IPS-18c (cell line): ENCODE measurements around the gene PROX2.

Experiments
- H3K4me3 ChIP-seq: 2 replicates; pipeline ENCODE4 v1.7.0; 2013; ENCODE audit warnings: low read depth, mild to moderate bottlenecking, low read length, moderate library complexity; ENCODE audit not compliant: insufficient read depth
- H3K9me3 ChIP-seq: one replicate; pipeline ENCODE4 v1.6.1; 2013; ENCODE audit warnings: mild to moderate bottlenecking, low read length, moderate library complexity; ENCODE audit not compliant: control insufficient read depth, insufficient read depth

Gene PROX2

GRCh38 chr14:74911704-74912103 lies 35.8 kb upstream of the PROX2 start:
- Histone ChIP-seq H3K9me3 (no peaks in the 10 kb centered on the region), H3K4me3 (no peak overlapping the region)

DNA sequence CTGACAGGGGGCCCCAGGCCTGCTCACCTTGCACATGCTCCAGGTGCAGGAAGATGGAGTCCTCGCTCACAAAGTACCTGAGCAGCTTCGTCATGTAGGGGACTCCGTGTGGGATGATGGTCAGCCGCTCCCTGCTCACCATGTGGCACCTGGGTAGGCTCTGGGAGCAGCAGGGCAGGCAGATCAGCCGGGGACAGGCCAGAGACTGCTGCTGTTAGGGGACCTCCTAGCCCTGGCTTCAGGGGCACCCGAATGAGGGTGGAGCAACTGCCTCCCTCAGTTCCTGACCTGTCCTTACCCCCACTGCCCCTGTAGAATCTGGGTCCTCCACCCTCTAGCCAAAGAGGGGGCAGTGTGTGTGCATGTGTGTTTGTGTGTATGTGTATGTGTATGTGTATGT lies 35.3 kb upstream of the PROX2 start:
- Histone ChIP-seq H3K9me3 (no peaks in the 10 kb centered on the region), H3K4me3 (no peak overlapping the region)

- Histone ChIP-seq H3K4me3 (no peak overlapping the region), H3K9me3 (no peaks in the 10 kb centered on the region)
Measured at GRCh38 chr14:74910556-74910955, 34.6 kb upstream of the PROX2 start.

- no peaks in the 10 kb centered on the region for H3K9me3 ChIP-seq
- no peak overlapping the region for H3K4me3 ChIP-seq
Measured at GRCh38 chr14:74909911-74910310, 34.0 kb upstream of the PROX2 start.

DNA sequence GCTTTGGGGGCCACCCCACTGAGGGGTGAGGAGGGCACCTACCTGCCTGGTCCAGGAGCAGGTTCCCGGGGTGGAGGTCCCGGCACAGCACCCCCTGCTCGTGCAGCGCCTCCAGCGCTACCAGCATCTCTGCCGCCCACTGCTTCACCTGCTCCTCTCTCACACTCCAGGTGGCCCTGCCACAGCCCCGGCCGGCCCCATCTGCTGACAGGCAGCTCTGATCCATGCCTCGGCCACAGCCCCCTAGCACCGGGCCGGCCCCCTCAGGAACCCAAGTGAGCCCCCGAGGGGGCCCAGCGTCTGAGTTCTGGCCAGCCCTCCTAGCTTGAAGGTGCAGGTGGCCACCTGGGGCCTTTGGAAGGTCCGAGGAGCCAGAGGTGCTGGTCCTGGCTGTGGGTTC lies 33.6 kb upstream of the PROX2 start:
- H3K9me3 ChIP-seq: no peaks in the 10 kb centered on the region

DNA sequence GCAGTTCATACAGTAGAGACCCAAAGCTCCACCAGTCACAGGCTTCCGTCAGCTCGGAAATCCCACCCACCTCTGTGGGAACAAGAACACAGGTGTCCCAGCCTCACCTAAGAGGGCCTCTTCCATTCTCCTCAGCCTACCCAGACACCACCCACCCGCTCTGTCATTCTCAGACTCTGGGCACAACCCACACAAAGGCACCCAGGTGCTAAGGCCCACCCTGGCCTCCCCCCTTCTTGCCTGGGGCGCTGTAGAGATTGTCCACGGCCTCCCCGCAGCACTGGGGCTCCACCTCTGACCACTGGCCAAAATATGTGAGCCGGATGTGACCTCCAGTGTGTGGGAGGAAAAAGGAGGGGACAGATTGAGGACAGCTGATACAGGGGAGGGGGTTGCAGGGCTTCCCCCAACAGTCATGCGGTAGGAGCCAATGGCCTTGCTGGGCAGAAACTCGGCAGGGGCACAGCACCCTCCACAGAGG lies 33.0 kb upstream of the PROX2 start:
- Histone ChIP-seq H3K4me3 (no peak overlapping the region), H3K9me3 (no peaks in the 10 kb centered on the region)

More for the DNA sequence above, 33.6 kb upstream of the PROX2 start:
- no peak overlapping the region for H3K4me3 ChIP-seq

DNA sequence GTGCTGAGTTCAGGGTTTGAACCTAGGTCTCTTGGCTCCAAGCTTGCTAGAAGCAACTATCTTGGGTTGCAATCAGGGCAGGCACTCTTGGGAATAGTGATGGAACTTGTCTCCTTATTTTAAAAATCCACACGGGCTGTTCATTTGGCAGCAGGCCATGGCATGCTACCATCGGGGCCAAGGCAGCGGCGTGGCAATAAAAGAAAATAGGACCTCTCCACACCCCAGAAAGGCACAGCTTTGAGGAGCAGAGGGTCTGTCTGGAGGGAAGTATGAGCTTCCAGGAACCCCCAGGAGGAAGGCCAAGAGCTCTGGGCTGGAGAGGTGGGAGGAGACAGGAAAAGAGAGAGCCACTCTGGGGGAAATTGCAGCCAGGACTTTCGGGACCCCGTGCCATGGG lies 31.8 kb upstream of the PROX2 start:
- H3K9me3 ChIP-seq: no peaks in the 10 kb centered on the region
- no peak overlapping the region for H3K4me3 ChIP-seq

DNA sequence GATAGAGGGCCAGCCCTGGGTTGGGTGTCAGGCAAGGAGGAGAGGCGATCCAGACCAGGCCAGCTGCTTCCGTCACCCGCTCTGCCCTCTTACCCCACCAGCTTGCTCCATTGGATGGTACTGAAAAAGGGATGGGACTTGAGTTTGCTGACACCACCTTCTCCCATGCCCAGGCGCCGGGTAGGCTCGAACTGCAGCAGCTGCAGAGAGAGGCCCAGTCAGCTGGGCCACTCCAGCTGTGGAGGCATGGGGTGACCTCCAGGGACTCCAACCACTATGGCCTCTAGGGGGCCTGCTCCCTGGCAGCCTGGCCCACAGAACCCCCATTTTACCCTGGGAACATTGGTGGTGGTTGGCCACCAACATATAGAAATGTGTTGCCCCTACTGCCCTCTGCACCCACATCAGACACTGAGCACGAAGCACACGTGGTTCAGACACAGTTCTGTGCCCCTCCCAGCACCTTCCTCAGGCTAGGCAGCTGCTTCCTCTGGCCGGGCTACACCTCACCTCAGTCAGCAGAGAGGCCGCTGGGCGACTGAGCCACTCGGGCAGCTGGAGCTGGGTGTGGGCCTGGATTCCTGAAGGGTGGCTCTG lies 31.1 kb upstream of the PROX2 start:
- no peaks in the 10 kb centered on the region for H3K9me3 ChIP-seq
- no peak overlapping the region for H3K4me3 ChIP-seq

DNA sequence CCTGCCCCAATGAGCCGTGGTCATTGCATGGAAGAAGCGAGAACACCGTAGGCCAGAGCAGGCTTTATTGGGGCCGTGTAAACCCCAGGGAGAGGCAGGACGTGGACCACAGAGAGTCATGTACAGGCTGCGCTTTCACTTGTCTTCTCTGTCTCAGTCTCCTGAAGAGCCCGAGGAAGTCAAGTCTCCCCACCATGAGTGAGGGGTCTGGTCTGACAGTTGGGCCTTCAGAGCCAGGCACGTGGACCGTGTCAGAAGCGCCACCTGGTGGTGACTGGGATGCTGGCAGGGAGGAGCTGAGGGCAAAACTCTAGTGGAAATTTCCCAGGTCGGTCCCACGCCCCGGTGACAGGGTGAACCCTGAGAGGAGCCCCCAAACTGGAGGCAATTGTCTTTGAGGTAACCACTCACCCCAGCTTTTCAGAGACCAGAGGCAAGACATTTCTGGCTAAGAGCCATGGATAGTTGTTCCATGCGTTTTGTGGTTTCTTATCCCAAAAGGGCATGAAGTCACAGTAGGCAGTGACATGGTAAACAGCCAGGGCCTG lies 29.7 kb upstream of the PROX2 start:
- Histone ChIP-seq H3K4me3 (no peak overlapping the region), H3K9me3 (no peaks in the 10 kb centered on the region)

DNA sequence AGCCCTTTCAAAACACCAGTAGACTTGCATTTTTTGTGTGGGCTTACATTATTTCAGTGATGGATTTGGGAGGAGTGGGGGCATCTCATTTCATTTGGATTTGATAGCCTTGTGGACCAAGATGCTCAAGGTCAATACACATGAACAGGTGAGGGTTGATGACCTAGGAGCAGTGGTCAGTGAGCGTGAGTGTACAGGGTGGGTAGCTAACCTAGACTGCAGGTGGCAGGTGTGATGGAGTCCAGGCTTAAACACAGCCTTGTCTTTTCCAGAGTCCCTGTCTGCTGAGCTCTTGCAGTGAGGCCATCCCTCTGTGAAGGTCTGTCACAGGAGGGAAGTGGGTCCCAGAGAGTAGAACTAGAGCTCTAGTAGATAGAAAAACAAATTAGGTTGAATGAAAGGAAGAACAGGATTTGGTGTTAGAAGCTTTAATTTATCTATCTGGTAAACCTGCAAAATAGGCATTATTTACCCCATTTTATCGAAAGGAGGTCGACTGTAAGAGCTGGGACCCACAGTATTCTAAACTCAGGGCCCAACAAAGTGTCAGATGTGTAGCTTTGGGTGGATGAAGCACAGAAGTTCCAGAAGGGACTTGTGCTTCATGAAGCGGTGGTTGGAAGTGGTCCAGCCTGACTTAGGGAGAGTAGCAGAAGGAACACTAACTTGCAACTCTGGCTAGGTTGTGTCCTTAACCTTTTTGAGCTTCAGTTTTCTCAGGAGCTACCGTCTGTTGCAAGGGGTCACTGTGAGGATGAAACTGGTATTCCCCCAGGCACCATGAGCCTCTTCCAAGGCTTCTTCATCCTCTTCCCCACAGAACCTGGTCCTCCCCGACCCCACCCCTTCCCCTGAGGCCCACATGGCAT lies 28.9 kb upstream of the PROX2 start:
- no peaks in the 10 kb centered on the region for H3K9me3 ChIP-seq
- H3K4me3 ChIP-seq: no peak overlapping the region

- H3K9me3 ChIP-seq: no peaks in the 10 kb centered on the region
- H3K4me3 ChIP-seq: no peak overlapping the region
Measured at GRCh38 chr14:74902941-74903705, 27.2 kb upstream of the PROX2 start.

DNA sequence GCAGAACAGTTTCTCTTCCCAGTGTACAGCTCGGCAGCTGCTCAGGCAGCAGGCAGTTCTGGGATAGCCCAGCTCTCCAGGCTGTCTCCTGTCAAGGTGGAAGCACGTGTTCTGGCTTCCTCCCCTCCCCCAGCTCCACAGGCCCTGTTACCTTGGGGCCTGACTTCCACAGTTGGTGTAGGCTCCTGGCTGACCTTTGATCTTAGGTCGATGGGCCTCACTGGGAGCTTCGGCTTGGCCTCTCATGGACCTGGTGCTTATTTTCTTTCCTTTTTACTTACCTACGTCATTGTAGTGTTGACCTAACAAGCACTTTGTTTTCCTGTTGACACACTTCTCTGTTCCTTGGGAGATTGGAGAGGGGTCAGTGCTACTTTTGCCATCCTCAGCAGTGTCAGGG lies 22.7 kb upstream of the PROX2 start:
- Histone ChIP-seq H3K4me3 (no peak overlapping the region), H3K9me3 (no peaks in the 10 kb centered on the region)

GRCh38 chr14:74898083-74898482 lies 22.1 kb upstream of the PROX2 start:
- H3K9me3 ChIP-seq: no peaks in the 10 kb centered on the region
- no peak overlapping the region for H3K4me3 ChIP-seq

- H3K4me3 ChIP-seq: no peak overlapping the region
- no peaks in the 10 kb centered on the region for H3K9me3 ChIP-seq
Measured at GRCh38 chr14:74897642-74898041, 21.7 kb upstream of the PROX2 start.

DNA sequence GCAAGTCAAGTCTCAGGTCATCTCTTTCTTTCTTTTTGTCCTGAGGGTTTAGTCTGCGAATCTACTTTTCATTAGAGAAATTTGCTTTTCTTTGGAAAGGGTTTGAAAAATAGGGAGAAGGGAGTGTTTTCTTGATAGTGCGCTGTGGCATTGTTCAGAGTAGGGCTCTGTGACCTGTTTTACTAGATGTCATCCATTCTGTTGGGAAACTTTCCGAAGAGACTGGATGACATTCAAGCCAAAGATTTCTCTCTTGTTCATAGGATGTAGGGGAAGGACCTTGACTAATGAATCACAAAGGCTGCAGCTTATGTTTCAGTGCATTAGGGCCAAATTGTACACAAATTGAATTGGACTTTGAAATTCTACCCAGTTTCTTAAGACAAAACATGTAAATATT lies 20.5 kb upstream of the PROX2 start:
- no peaks in the 10 kb centered on the region for H3K9me3 ChIP-seq
- no peak overlapping the region for H3K4me3 ChIP-seq

DNA sequence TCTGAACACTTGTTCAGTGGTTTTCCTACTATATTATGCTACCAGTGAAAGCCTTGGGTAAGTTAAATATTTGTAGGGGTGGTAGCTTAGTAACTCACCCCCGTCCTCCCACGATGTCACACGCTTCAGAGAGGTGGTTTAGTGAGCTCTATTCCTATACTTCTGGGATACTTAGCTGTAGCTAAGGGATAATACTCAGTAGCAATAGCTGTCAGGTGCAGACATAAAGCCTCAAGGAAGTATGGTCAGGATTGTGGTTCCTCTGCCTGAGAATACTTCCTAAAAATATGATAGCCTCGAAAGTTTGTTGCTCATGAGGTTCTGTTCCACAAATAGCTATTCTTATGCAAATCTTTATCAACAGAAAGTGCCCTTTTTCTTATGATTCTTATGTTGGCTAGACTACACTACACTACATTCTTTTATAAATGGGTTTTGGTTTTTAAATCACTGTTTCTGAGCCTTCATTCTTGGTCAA lies 17.7 kb upstream of the PROX2 start:
- Histone ChIP-seq H3K9me3 (no peaks in the 10 kb centered on the region), H3K4me3 (no peak overlapping the region)

GRCh38 chr14:74892745-74893144 lies 16.8 kb upstream of the PROX2 start:
- no peaks in the 10 kb centered on the region for H3K9me3 ChIP-seq
- no peak overlapping the region for H3K4me3 ChIP-seq
